HUES6 (cell line): ENCODE measurements around the gene CHD9.
A peak's percentile ranks its signal among the peaks of the same experiment; 100 is the strongest.

Source experiments
- H3K27ac ChIP-seq: 2 replicates; pipeline ENCODE4 v1.7.0; 2013; ENCODE audit warnings: low read depth, mild to moderate bottlenecking, low read length, inconsistent platforms
- H3K27me3 ChIP-seq: 2 replicates; pipeline ENCODE4 v1.6.1; 2013; ENCODE audit warnings: low read length; ENCODE audit not compliant: control insufficient read depth, insufficient read depth
- H3K36me3 ChIP-seq: 2 replicates; pipeline ENCODE4 v1.6.1; 2013; ENCODE audit warnings: low read length; ENCODE audit not compliant: control insufficient read depth, insufficient read depth
- H3K4me1 ChIP-seq: 2 replicates; pipeline ENCODE4 v1.6.1; 2013; ENCODE audit warnings: low read length; ENCODE audit not compliant: control insufficient read depth, insufficient read depth
- H3K4me3 ChIP-seq: 2 replicates; pipeline ENCODE4 v1.5.1; 2013; ENCODE audit warnings: low read depth, low read length
- H3K9ac ChIP-seq: one replicate; pipeline ENCODE4 v1.6.1; 2013; ENCODE audit warnings: mild to moderate bottlenecking, low read length
- H3K9me3 ChIP-seq: 2 replicates; pipeline ENCODE4 v1.6.1; 2013; ENCODE audit warnings: low read depth, low read length; ENCODE audit not compliant: control insufficient read depth, insufficient read depth

The CHD9 gene

DNA sequence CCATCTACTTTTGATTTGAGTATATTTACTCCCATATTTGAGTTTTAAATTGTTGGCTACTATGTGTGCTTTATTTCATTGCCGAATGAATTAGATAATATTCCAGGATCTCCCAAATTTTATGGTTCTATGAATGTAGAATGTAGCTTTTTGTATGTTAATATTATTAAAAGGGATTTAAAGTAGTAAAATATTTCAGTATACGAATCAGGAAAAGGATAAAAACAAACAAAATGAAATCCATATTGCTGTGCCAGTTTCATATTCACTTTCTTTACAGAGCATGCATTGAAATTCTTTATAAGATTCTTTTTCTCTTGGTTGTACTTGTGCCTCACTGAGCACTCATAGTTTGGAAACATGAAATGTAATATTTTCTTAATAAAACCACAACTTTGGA, 155.1 kb downstream of the CHD9 start:
- no peaks in the 10 kb centered on the region for H3K9me3 ChIP-seq
- H3K4me1 ChIP-seq, result peaks cover 17% of the 10 kb centered on the region
- H3K9ac ChIP-seq, result peak overlapping the region; percentile 24
- H3K4me3 ChIP-seq, result peak overlapping the region; percentile 63
- no peak overlapping the region; the same call in 1 of the 2 replicates for H3K27ac ChIP-seq
- H3K36me3 ChIP-seq, result peaks cover 4% of the 10 kb centered on the region
- no peaks in the 10 kb centered on the region for H3K27me3 ChIP-seq

DNA sequence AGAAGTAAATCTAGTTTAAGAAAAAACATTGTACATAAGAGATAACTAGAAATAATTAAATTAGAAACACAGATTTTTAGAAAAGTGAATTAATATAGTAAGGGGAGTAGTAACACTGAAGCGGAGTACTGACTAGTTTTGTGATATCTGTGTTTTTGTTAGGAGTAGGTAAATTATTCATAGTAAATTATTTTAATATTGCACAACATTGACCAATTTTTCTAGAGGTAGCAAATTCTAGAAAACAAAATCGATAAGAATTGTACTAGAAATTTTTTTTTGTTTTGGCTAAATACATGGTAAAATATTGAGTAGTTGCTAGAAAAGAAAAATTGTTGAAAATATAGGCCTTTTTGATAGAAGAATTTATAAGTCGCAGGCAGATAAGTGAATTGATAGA, 156.5 kb downstream of the CHD9 start:
- H3K36me3 ChIP-seq, result peaks cover 4% of the 10 kb centered on the region
- H3K4me3 ChIP-seq, result no peak overlapping the region
- no peaks in the 10 kb centered on the region for H3K9me3 ChIP-seq
- H3K9ac ChIP-seq, result no peak overlapping the region
- H3K27ac ChIP-seq, result no peak overlapping the region
- H3K4me1 ChIP-seq, result peaks cover 12% of the 10 kb centered on the region
- H3K27me3 ChIP-seq, result no peaks in the 10 kb centered on the region

DNA sequence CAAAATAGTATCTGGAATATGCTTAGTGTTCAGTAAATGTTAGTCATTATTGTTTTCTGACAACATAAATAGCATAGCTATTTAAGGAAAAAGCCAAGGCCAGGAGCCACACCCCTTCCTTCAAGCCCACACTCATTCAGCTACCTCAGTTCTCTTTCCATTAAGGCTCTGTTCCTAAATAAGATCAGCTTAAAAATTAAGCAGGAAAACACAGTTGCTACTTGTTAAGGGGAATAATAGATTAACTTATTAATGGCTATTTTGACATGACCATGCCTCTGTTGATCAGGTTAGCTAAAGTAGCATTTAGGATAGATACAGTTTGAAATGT, 158.1 kb downstream of the CHD9 start:
- peaks cover 3% of the 10 kb centered on the region for H3K4me1 ChIP-seq
- no peak overlapping the region for H3K4me3 ChIP-seq
- H3K36me3 ChIP-seq, result peaks cover 4% of the 10 kb centered on the region
- H3K27me3 ChIP-seq, result no peaks in the 10 kb centered on the region
- H3K9me3 ChIP-seq, result no peaks in the 10 kb centered on the region
- no peak overlapping the region for H3K27ac ChIP-seq
- no peak overlapping the region for H3K9ac ChIP-seq

DNA sequence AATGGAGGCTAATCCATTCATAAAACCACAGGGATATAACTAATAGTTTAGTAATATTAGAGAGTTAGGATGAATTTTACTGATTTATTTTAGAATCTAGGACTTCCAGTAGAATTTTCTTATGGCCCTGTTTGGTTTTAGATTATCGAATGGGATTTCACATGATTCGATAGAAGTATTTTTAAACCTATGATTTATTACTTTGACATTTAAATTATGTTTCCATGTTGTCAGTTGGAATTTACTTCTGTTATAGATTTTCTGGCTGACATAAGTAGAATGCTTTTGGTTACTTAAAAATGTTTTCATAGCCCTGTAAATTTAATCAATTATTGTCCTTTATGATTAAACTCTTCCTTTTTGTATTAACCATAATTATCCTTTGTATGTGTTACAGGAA, 158.8 kb downstream of the CHD9 start:
- Histone ChIP-seq H3K9ac (no peak overlapping the region), H3K27me3 (no peaks in the 10 kb centered on the region), H3K4me3 (no peak overlapping the region), H3K27ac (no peak overlapping the region), H3K4me1 (0 out of 2 replicates have a peak, but pooled peaks cover 1% of the 10 kb centered on the region), H3K36me3 (peaks cover 4% of the 10 kb centered on the region), H3K9me3 (no peaks in the 10 kb centered on the region)

GRCh38 chr16:53216798-53217197, 162.0 kb downstream of the CHD9 start:
- Histone ChIP-seq H3K27me3 (no peaks in the 10 kb centered on the region), H3K9ac (no peak overlapping the region), H3K36me3 (peaks cover 4% of the 10 kb centered on the region), H3K4me3 (no peak overlapping the region), H3K4me1 (0 out of 2 replicates have a peak, but pooled peaks cover 6% of the 10 kb centered on the region), H3K9me3 (no peaks in the 10 kb centered on the region), H3K27ac (no peak overlapping the region)

- H3K27ac ChIP-seq, result no peak overlapping the region
- 0 out of 2 replicates have a peak, but pooled peaks cover 6% of the 10 kb centered on the region for H3K4me1 ChIP-seq
- H3K4me3 ChIP-seq, result no peak overlapping the region
- no peaks in the 10 kb centered on the region for H3K27me3 ChIP-seq
- no peaks in the 10 kb centered on the region for H3K9me3 ChIP-seq
- peaks cover 21% of the 10 kb centered on the region for H3K36me3 ChIP-seq
- no peak overlapping the region for H3K9ac ChIP-seq
Observed at GRCh38 chr16:53219371-53219770, 164.6 kb downstream of the CHD9 start.

DNA sequence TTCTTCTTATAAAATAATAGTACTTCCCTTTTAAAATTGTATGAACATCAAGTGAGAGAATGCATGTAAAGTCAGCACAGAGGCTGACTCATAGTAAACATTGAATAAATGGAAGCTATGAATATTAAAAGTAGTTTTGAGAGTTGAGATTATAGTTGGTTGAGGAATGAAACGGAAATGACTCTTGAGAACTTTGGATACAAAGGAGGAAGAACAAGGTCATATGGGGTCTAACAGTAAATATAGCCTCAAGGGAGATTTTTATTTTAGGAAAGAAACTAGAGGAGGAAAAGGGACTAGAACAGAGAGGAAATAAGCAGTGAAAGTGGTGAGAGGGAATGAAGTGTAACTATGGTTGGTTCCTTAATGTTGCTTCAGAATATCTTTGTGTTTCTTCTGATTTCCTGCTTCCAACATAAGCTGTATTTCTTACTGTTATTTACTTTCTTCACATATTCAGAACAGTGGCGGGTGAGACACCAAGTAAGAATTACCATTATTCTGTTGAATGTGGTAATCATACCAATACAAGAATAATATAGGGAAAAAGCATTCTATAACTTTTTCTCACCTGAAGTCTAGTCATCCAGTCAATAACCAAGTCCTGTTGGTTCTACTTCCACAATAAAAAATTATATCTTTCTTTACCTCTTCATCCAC, 165.1 kb downstream of the CHD9 start:
- Histone ChIP-seq H3K4me1 (0 out of 2 replicates have a peak, but pooled peaks cover 6% of the 10 kb centered on the region), H3K36me3 (peaks cover 25% of the 10 kb centered on the region), H3K27ac (no peak overlapping the region), H3K4me3 (no peak overlapping the region), H3K27me3 (no peaks in the 10 kb centered on the region), H3K9me3 (no peaks in the 10 kb centered on the region), H3K9ac (no peak overlapping the region)

DNA sequence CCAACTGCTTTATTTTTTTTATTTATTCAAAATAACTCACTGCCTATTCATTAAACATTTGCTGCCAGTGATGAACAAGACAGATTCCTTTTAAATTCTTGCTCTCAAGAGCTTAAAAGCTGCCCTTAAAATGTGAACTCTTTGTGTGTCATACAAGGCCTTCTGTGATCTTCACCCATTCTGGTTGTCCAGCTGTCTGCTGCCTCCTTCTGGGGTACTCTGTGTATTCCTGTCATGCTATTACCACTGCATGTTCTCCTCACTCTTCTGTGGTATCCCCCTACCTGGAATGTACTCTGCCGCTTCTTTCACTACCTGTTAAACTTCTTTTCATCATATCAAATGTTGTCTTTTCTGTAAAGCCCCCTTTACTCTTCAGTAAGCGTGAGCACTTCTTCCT, 165.8 kb downstream of the CHD9 start:
- H3K36me3 ChIP-seq, result peaks cover 26% of the 10 kb centered on the region
- H3K9ac ChIP-seq, result no peak overlapping the region
- H3K4me3 ChIP-seq, result no peak overlapping the region
- no peaks in the 10 kb centered on the region for H3K9me3 ChIP-seq
- no peak overlapping the region for H3K27ac ChIP-seq
- 0 out of 2 replicates have a peak, but pooled peaks cover 6% of the 10 kb centered on the region for H3K4me1 ChIP-seq
- no peaks in the 10 kb centered on the region for H3K27me3 ChIP-seq

DNA sequence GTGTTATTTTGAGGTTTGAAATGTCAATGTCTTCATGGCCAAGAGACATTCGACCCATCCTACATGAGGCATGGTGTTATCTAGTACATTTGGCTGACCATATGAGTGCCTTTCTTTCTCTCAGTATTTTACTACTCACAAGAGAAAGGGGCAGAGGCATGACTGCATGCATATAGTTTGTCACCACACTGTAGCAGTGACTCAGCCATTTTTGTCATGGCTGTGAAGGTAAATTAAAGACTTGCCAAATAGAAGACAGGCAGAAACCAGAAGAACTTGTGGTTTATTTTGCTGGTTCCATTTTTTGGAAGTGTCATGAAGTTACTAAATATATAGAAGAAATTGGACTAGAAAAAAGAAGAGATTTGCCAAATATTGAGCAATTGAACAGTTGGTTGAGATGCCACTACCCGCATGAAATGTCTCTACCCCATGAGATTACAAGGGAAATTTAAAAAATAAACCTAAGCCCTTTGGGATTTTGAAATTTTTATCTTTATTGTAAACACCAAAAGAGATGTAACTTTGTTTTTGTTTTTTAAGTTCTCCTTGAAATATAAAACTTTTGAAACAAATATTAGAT, 170.3 kb downstream of the CHD9 start:
- no peaks in the 10 kb centered on the region for H3K4me1 ChIP-seq
- no peaks in the 10 kb centered on the region for H3K27me3 ChIP-seq
- no peaks in the 10 kb centered on the region for H3K9me3 ChIP-seq
- H3K36me3 ChIP-seq, result peaks cover 58% of the 10 kb centered on the region
- H3K4me3 ChIP-seq, result no peak overlapping the region
- 0 out of 2 replicates have a peak overlapping the region, but pooled peaks have one; percentile 18 for H3K27ac ChIP-seq
- no peak overlapping the region for H3K9ac ChIP-seq

DNA sequence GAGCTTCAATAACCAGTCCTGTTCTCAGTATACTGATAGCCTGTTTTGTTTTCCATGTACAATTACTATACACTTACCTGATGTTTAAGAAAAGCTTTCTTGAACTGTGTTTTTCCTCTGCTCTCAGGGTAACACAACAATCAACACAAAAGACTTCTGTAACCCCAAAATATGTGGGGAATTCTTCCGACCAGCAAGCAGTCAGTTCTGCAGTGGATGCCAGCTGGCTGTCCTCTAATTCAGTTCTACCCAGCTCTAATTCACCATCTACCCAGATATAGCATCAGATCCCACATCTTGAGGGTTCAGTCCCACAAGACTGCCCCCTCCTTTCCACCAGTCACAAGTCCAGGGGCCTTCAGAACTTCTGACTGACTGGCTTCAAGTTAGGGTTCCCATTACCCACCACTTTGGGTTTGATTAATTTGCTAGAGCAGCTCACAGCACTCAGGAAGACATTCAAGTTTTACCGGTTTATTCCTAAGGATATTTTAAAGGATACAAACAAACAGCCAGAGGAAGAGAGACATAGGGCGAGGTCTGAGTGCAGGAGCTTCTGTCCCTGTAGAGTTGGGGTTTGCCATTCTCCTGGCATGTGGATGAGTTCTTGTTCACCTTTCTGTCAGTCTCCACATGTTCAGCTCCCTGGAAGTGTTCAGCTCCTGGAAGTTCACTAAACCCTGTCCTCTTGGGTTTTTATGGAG, 178.2 kb downstream of the CHD9 start:
- peaks cover 89% of the 10 kb centered on the region for H3K36me3 ChIP-seq
- H3K4me1 ChIP-seq, result no peaks in the 10 kb centered on the region
- no peaks in the 10 kb centered on the region for H3K9me3 ChIP-seq
- no peaks in the 10 kb centered on the region for H3K27me3 ChIP-seq
- no peak overlapping the region for H3K9ac ChIP-seq
- H3K4me3 ChIP-seq, result no peak overlapping the region
- H3K27ac ChIP-seq, result no peak overlapping the region

DNA sequence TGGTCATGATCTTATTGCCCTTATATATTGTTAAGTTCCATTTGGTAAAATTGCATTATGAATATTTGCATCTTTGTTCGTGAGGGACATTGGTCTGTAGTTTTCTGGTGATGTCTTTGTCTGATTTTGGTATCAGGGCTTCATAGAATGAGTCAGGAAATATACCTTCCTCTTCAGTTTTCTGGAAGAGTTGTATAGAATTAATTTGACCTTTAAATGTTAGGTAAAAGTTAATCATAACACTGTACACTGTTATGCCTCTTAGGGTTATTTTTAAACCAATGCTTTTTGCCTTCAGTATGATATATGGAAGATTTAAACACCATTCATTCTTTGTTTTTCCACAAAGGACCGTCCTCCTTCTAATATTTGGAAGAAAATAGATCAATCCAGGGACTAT, 180.0 kb downstream of the CHD9 start:
- H3K27ac ChIP-seq, result no peak overlapping the region

More for the DNA sequence above, 180.0 kb downstream of the CHD9 start:
- Histone ChIP-seq H3K9ac (no peak overlapping the region), H3K9me3 (no peaks in the 10 kb centered on the region), H3K4me3 (no peak overlapping the region), H3K4me1 (no peaks in the 10 kb centered on the region), H3K36me3 (peaks cover 92% of the 10 kb centered on the region), H3K27me3 (no peaks in the 10 kb centered on the region)
